KBM-7 (cell line): ENCODE results near the gene UNC50.

ENCODE experiments used
- DNase-seq: peaks from one replicate; pipeline ENCODE4 v3.0.0-alpha.2; 2015
- in situ Hi-C: fragments of 300-500 bp; cut with MboI; formaldehyde crosslinking; loops from 2 replicates; pipeline ENCODE4 v1.14.3; 2020; ENCODE audit warnings: low sequenced_read_pairs, low pct_unique_long_range_greater_than_20kb, mixed read lengths

Gene UNC50

GRCh38 chr2:98605076-98605475 is 3.3 kb upstream of the UNC50 start:
- in situ Hi-C loops, result no loop called here
- no peak for DNase-seq

GRCh38 chr2:98606431-98606830 is 2.0 kb upstream of the UNC50 start:
- in situ Hi-C loops, result no loop called here
- no peak for DNase-seq

GRCh38 chr2:98607104-98607503 is 1.3 kb upstream of the UNC50 start:
- in situ Hi-C loops, result no loop called here
- peak; percentile 30 for DNase-seq

- in situ Hi-C loops, result no loop called here
These were observed 661 bp upstream of the UNC50 start for GRCh38 chr2:98607741-98608115.

GRCh38 chr2:98608962-98609604 is 694 bp downstream of the UNC50 start:
- DNase-seq, result peak; percentile 15
- in situ Hi-C loops, result no loop called here

More at GRCh38 chr2:98607741-98608115, 661 bp upstream of the UNC50 start:
- peak; percentile 32 for DNase-seq

GRCh38 chr2:98614024-98614739 is 5.8 kb downstream of the UNC50 start:
- no peak for DNase-seq
- in situ Hi-C loops, result no loop called here

GRCh38 chr2:98615481-98615880 is 7.1 kb downstream of the UNC50 start:
- DNase-seq, result no peak
- in situ Hi-C loops, result no loop called here

GRCh38 chr2:98617149-98617548 is 8.8 kb downstream of the UNC50 start:
- no peak for DNase-seq
- in situ Hi-C loops, result no loop called here

GRCh38 chr2:98623657-98624056 is 15.3 kb downstream of the UNC50 start:
- no peak for DNase-seq

GRCh38 chr2:98632351-98632750 is 24.0 kb downstream of the UNC50 start:
- no peak for DNase-seq
- in situ Hi-C loops, result loop anchor here (25.0 kb wide), 2 partner anchors 205 to 430 kb away; no protein-coding TSS in a partner anchor

More at GRCh38 chr2:98623657-98624056, 15.3 kb downstream of the UNC50 start:
- in situ Hi-C loops, result no loop called here

- in situ Hi-C loops, result loop anchor here (25.0 kb wide), 2 partner anchors 203 to 428 kb away; no protein-coding TSS in a partner anchor
- DNase-seq, result peak; percentile 17
These were observed 26.2 kb downstream of the UNC50 start for GRCh38 chr2:98634406-98635092.

- DNase-seq, result no peak
- in situ Hi-C loops, result loop anchor here (25.0 kb wide), 2 partner anchors 200 to 425 kb away; no protein-coding TSS in a partner anchor
These were observed 29.2 kb downstream of the UNC50 start for GRCh38 chr2:98637401-98638147.

GRCh38 chr2:98643496-98644100 is 35.2 kb downstream of the UNC50 start:
- no peak for DNase-seq
- in situ Hi-C loops, result loop anchor here (25.0 kb wide), 2 partner anchors 194 to 419 kb away; no protein-coding TSS in a partner anchor

- in situ Hi-C loops, result loop anchor here (25.0 kb wide), 2 partner anchors 190 to 415 kb away; no protein-coding TSS in a partner anchor
- DNase-seq, result no peak
These were observed 39.2 kb downstream of the UNC50 start for GRCh38 chr2:98647636-98648035.

- no peak for DNase-seq
- in situ Hi-C loops, result loop anchor here (25.0 kb wide), 2 partner anchors 189 to 414 kb away; no protein-coding TSS in a partner anchor
These were observed 40.1 kb downstream of the UNC50 start for GRCh38 chr2:98648451-98648850.

- in situ Hi-C loops, result loop anchor here (25.0 kb wide), 2 partner anchors 188 to 413 kb away; no protein-coding TSS in a partner anchor
- DNase-seq, result peak; percentile 92
These were observed 41.0 kb downstream of the UNC50 start for GRCh38 chr2:98649135-98649991.

GRCh38 chr2:98649992-98650375 is 41.6 kb downstream of the UNC50 start:
- in situ Hi-C loops, result loop anchor here (25.0 kb wide), 2 partner anchors 187 to 412 kb away; no protein-coding TSS in a partner anchor
- no peak for DNase-seq

GRCh38 chr2:98650998-98651397 is 42.6 kb downstream of the UNC50 start:
- DNase-seq, result no peak
- in situ Hi-C loops, result no loop called here
